HepG2 (cell line): Measurements from ENCODE around the gene NRP1. TPM values are rescaled to one million over a fixed set of nuclear protein-coding genes. Genes with fewer than 3 reads are reported as not detected.

Experiments
- ATAC-seq: fragments of 200-7000 bp; cut with Tn5 transposase; 3 replicates; pipeline ENCODE4 v1.9.1; 2020; ENCODE audit warnings: mild to moderate bottlenecking, moderate library complexity
- BruUV-seq: library from RNA; stranded (reverse); fragments of 400-500 nt; replicated peaks from 2 replicates; lab custom pipeline; 2021; lab: Mats Ljungman, UMichigan
- CTCF ChIA-PET: fragments of 300-600 bp; formaldehyde crosslinking; extraction: SDS; loops from one replicate; lab custom pipeline; 2021; ENCODE audit warnings: low total read pairs, inconsistent platforms, low intra/inter-chr PET ratio; lab: Yijun Ruan, JAX
- POLR2A ChIA-PET: fragments of 350-600 bp; sonication (Branson Sonifier 250); formaldehyde crosslinking; loops from one replicate; lab custom pipeline; 2020; ENCODE audit warnings: antibody characterized with exemption, inconsistent platforms; lab: Yijun Ruan, JAX
- DNase-seq: peaks from one replicate; pipeline ENCODE4 v3.0.0-alpha.2; 2015; ENCODE audit warnings: low spot score
- FAIRE-seq: peaks from 3 replicates; lab custom pipeline; 2011; peaks lifted over from hg19 to GRCh38; lab: Jason Lieb, UNC
- H2AFZ ChIP-seq: one replicate; pipeline ENCODE4 v1.6.1; 2011; ENCODE audit warnings: low read length, inconsistent platforms
- H3K27ac ChIP-seq: fragments of 300-600 bp; 3 replicates; pipeline ENCODE4 v1.8.0; 2011; ENCODE audit warnings: mixed run types, mild to moderate bottlenecking, mixed read lengths, low read length, inconsistent platforms; ENCODE audit not compliant: insufficient read depth; ENCODE audit errors: extremely low read length
- H3K27me3 ChIP-seq, 2 experiments: fragments of 200-600 bp in 1 of 2; 2 replicates in 1 of 2; 3 replicates in 1 of 2; pipeline versions ENCODE4 v1.6.0 to v1.8.0; 2011; ENCODE audit warnings: low read length in 2 of 2, mild to moderate bottlenecking in 2 of 2, moderate library complexity in 2 of 2, inconsistent platforms in 1 of 2; ENCODE audit not compliant: insufficient read depth in 2 of 2, control insufficient read depth in 1 of 2
- H3K36me3 ChIP-seq, 2 experiments: fragments of 200-600 bp in 1 of 2; replicated peaks in 1 of 2; 2 replicates in 1 of 2; 3 replicates in 1 of 2; pipeline versions ENCODE4 v1.5.1 to v1.8.0; 2011; ENCODE audit warnings: low read length in 2 of 2, inconsistent platforms in 1 of 2; ENCODE audit not compliant: insufficient read depth in 2 of 2, control insufficient read depth in 1 of 2
- H3K4me1 ChIP-seq: 2 replicates; pipeline ENCODE4 v1.5.1; 2012; ENCODE audit warnings: low read length, inconsistent platforms; ENCODE audit not compliant: insufficient read depth
- H3K4me2 ChIP-seq: 2 replicates; pipeline ENCODE4 v1.6.0; 2011; ENCODE audit warnings: low read depth, low read length, inconsistent platforms
- H3K4me3 ChIP-seq, 3 experiments: fragments of 200-600 bp in 1 of 3; sonication (generic), shearing (Covaris generic) in 1 of 3; replicated peaks in 1 of 3; 2 replicates each; pipeline ENCODE4 v1.5.1; 2011 to 2016; ENCODE audit warnings: low read length in 3 of 3, inconsistent platforms in 2 of 3, low read depth in 2 of 3, mild to moderate bottlenecking in 2 of 3, control low read depth in 1 of 3, mixed read lengths in 1 of 3; ENCODE audit not compliant: insufficient read depth in 1 of 3
- H3K79me2 ChIP-seq: one replicate; pipeline ENCODE4 v1.6.1; 2011; ENCODE audit warnings: low read length, inconsistent platforms; ENCODE audit not compliant: insufficient read depth
- H3K9ac ChIP-seq: 2 replicates; pipeline ENCODE4 v1.6.0; 2011; ENCODE audit warnings: mild to moderate bottlenecking, low read depth, low read length, inconsistent platforms; ENCODE audit not compliant: insufficient read depth
- H3K9me3 ChIP-seq: 2 replicates; pipeline ENCODE4 v1.5.1; 2012; ENCODE audit warnings: mild to moderate bottlenecking, low read length
- H4K20me1 ChIP-seq: 2 replicates; pipeline ENCODE4 v1.6.0; 2011; ENCODE audit warnings: inconsistent platforms, mild to moderate bottlenecking, low read length, moderate library complexity; ENCODE audit not compliant: insufficient read depth
- IKZF4 ChIP-seq: sonication (generic); formaldehyde crosslinking; IDR thresholded peaks from 2 replicates; pipeline ENCODE4 v1.5.1; 2020; ENCODE audit warnings: borderline replicate concordance, mild to moderate bottlenecking, low read depth, missing genetic modification reagents; ENCODE audit errors: not compliant biosample characterization
- PHF21A ChIP-seq: sonication (generic); formaldehyde crosslinking; IDR thresholded peaks from 2 replicates; pipeline ENCODE4 v1.5.0; 2020; ENCODE audit warnings: mild to moderate bottlenecking, missing genetic modification reagents
- TCF7L2 ChIP-seq: IDR thresholded peaks from 2 replicates; pipeline ENCODE4 v1.6.1; 2011; ENCODE audit warnings: mild to moderate bottlenecking, low read depth, low read length, moderate library complexity
- TSC22D2 ChIP-seq: sonication (generic); formaldehyde crosslinking; IDR thresholded peaks from 2 replicates; pipeline ENCODE4 v1.5.1; 2020; ENCODE audit warnings: missing genetic modification reagents, mild to moderate bottlenecking, borderline replicate concordance
- ZBTB7A ChIP-seq: sonication (generic); formaldehyde crosslinking; IDR thresholded peaks from 2 replicates; pipeline ENCODE4 v1.8.0; 2022; ENCODE audit warnings: mild to moderate bottlenecking, missing genetic modification reagents
- ZFP36L1 ChIP-seq: sonication (generic); formaldehyde crosslinking; IDR thresholded peaks from 2 replicates; pipeline ENCODE4 v1.8.0; 2022; ENCODE audit warnings: mild to moderate bottlenecking, missing genetic modification reagents, moderate library complexity
- ZNF7 ChIP-seq: IDR thresholded peaks from 2 replicates; pipeline ENCODE4 v1.6.1; 2016; ENCODE audit warnings: missing biosample characterization, missing genetic modification reagents
- ZNF724P ChIP-seq: sonication (generic); formaldehyde crosslinking; IDR thresholded peaks from 2 replicates; pipeline ENCODE4 v1.8.0; 2022; ENCODE audit warnings: missing genetic modification reagents, borderline replicate concordance
- WGBS: methylation state at CpG from one replicate; pipeline ENCODE4 v1.1.6; 2017; ENCODE audit warnings: low lambda C conversion rate; 5-methylcytosine and 5-hydroxymethylcytosine counted together
- in situ Hi-C: cut with HindIII; loops from 2 replicates; pipeline ENCODE4 v1.10.0; 2017; ENCODE audit warnings: low pct_unique_long_range_greater_than_20kb; ENCODE audit not compliant: extremely low pct_ligation_motif_present
- intact Hi-C: fragments of 100-400 bp; cut with micrococcal nuclease; formaldehyde crosslinking; loops from one replicate; pipeline ENCODE4 v1.10.0; 2022; ENCODE audit not compliant: unreplicated experiment
- polyA plus RNA-seq, 8 experiments: library from polyadenylated mRNA; depleted of rRNA in 3 of 8; stranded (reverse) in 7 of 8; unstranded in 1 of 8; fragments of >200 nt; fragmentation: Illumina TruSeq in 4 of 8; extraction: Trizol in 4 of 8; gene quantifications; 2 replicates each; pipeline versions ENCODE4 v1.2.1 to v1.2.3, GENCODE V29; 2011 to 2016; ENCODE audit warnings: low read depth in 4 of 8, missing spikeins in 1 of 8, mixed read lengths in 1 of 8; ENCODE audit not compliant: insufficient read depth in 1 of 8
- total RNA-seq, 5 experiments: library from RNA; depleted of rRNA; stranded (reverse); fragments of >200 nt; fragmentation: Illumina TruSeq; extraction: Trizol; gene quantifications; 2 replicates each; pipeline ENCODE4 v1.2.3, GENCODE V29; 2016; ENCODE audit warnings: low read depth in 1 of 5
- TF ChIP-seq, protein P1 (sequence below): sonication (generic); formaldehyde crosslinking; IDR thresholded peaks from 2 replicates; pipeline ENCODE4 v1.4.0; 2020; ENCODE audit warnings: missing genetic modification reagents
- TF ChIP-seq, protein P2 (sequence below): sonication (generic); formaldehyde crosslinking; IDR thresholded peaks from 2 replicates; pipeline ENCODE4 v1.4.0; 2020; ENCODE audit warnings: missing genetic modification reagents
- TF ChIP-seq, protein P3 (sequence below): IDR thresholded peaks from 2 replicates; pipeline ENCODE4 v1.6.1; 2016

The NRP1 gene
- total and polyA plus RNA-seq, 2 of the 13 experiments (the other 11 are each of a cell fraction or from before 2014, with no cell fraction given), result 5.3 to 5.8 TPM

DNA sequence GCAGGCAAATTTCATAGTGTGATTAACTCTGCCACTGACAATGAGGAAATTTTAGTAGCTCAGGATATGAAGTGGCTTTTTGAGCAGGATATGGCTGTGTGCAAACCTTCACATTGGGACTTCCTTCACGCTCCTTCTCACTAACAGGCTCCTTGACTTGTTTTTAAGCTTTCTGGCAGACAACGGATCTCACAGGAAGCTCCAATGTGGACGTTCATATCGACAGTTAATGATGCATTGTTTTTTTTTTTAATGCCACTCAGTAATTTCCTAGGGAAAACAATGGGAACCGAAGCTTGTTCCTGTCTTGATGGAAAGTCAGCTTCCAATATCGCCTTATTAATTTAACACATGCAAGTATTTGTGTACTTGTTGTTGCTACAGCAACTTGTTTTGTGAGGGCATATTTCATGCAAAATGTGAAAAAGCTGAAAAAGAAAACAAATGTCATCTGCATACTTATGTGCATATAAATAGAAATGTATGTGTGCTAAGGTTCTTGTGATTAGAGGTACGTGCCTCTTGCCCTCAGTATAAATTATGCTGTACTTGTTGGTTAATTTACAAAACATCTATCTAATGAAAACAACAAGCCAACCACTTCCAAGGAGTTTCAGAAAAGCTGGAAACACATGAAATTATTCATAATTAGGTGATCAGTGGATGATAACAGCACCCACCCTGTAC, 84.7 kb downstream of the NRP1 start:
- Histone ChIP-seq H3K36me3 (no peaks in the 10 kb centered on the region; a peak in 2 of 5 replicates), H3K27me3 (no peaks in the 10 kb centered on the region), H3K4me3 (no peak overlapping the region), H3K27ac (no peak overlapping the region)
- CTCF ChIA-PET, result no interaction called here
- in situ Hi-C loops, result no loop called here
- POLR2A ChIA-PET, result no interaction called here
- no TSS peak for BruUV-seq
- 93% methylated on average over 7 of the region's 7 CpGs for WGBS
- TF ChIP-seq, protein P1, sequence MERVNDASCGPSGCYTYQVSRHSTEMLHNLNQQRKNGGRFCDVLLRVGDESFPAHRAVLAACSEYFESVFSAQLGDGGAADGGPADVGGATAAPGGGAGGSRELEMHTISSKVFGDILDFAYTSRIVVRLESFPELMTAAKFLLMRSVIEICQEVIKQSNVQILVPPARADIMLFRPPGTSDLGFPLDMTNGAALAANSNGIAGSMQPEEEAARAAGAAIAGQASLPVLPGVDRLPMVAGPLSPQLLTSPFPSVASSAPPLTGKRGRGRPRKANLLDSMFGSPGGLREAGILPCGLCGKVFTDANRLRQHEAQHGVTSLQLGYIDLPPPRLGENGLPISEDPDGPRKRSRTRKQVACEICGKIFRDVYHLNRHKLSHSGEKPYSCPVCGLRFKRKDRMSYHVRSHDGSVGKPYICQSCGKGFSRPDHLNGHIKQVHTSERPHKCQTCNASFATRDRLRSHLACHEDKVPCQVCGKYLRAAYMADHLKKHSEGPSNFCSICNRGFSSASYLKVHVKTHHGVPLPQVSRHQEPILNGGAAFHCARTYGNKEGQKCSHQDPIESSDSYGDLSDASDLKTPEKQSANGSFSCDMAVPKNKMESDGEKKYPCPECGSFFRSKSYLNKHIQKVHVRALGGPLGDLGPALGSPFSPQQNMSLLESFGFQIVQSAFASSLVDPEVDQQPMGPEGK, result no peak
- TF ChIP-seq ZNF7 (CRISPR knock-in tag) (no peak), ZBTB7A (CRISPR knock-in tag) (no peak), TSC22D2 (no peak), ZNF724P (CRISPR knock-in tag) (no peak), PHF21A (CRISPR knock-in tag) (no peak), ZFP36L1 (CRISPR knock-in tag) (no peak), TCF7L2 (no peak), IKZF4 (CRISPR knock-in tag) (no peak)
- TF ChIP-seq, protein P2, sequence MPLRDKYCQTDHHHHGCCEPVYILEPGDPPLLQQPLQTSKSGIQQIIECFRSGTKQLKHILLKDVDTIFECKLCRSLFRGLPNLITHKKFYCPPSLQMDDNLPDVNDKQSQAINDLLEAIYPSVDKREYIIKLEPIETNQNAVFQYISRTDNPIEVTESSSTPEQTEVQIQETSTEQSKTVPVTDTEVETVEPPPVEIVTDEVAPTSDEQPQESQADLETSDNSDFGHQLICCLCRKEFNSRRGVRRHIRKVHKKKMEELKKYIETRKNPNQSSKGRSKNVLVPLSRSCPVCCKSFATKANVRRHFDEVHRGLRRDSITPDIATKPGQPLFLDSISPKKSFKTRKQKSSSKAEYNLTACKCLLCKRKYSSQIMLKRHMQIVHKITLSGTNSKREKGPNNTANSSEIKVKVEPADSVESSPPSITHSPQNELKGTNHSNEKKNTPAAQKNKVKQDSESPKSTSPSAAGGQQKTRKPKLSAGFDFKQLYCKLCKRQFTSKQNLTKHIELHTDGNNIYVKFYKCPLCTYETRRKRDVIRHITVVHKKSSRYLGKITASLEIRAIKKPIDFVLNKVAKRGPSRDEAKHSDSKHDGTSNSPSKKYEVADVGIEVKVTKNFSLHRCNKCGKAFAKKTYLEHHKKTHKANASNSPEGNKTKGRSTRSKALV (CRISPR knock-in tag), result no peak
- TF ChIP-seq, protein P3, sequence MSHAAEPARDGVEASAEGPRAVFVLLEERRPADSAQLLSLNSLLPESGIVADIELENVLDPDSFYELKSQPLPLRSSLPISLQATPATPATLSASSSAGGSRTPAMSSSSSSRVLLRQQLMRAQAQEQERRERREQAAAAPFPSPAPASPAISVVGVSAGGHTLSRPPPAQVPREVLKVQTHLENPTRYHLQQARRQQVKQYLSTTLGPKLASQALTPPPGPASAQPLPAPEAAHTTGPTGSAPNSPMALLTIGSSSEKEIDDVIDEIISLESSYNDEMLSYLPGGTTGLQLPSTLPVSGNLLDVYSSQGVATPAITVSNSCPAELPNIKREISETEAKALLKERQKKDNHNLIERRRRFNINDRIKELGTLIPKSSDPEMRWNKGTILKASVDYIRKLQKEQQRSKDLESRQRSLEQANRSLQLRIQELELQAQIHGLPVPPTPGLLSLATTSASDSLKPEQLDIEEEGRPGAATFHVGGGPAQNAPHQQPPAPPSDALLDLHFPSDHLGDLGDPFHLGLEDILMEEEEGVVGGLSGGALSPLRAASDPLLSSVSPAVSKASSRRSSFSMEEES (CRISPR knock-in tag), result no peak
- TF ChIP-seq, all 625 proteins: peak for 0
- no peaks in the 10 kb centered on the region for H3K9me3 ChIP-seq
- no peak overlapping the region for H3K4me2 ChIP-seq
- intact Hi-C loops, result no loop called here
- no peak for DNase-seq
- H3K79me2 ChIP-seq, result no peaks in the 10 kb centered on the region
- H2AFZ ChIP-seq, result no peak overlapping the region
- no peak overlapping the region for H3K9ac ChIP-seq
- FAIRE-seq, result no peak
- no peaks in the 10 kb centered on the region for H4K20me1 ChIP-seq
- ATAC-seq, result no peak
- peaks cover 26% of the 10 kb centered on the region for H3K4me1 ChIP-seq
